GM15510 (cell line): Measurements from ENCODE around the gene DLG1.

ENCODE experiments used
- POLR2A ChIP-seq: IDR thresholded peaks from 3 replicates; pipeline ENCODE4 v1.6.1; 2011; ENCODE audit warnings: borderline replicate concordance; ENCODE audit not compliant: insufficient read length; ENCODE audit errors: extremely low read depth

Gene DLG1

DNA sequence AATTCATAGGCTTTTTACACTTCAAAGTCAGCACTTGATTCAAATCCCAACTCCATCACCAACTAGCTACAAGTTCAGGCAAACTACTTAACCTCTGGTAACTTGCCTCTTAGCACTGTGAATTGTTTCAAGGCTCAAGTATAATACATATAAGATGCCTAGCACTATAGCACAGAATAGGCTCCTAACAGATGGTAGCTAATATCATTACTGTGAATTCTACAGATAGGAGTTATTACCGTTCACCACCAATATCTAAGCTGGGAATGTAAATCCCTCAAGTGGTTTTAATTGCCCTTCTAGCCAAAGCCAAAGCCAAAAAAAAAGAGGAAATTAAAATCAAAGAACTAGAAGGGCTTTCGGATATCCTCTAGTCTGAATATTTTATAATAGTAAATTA lies 15.4 kb downstream of the DLG1 start:
- no peak for TF ChIP-seq POLR2A

- no peak for TF ChIP-seq POLR2A
Measured at GRCh38 chr3:197281849-197282248, 16.6 kb downstream of the DLG1 start.

- TF ChIP-seq POLR2A, result no peak
Measured at GRCh38 chr3:197280156-197280555, 18.3 kb downstream of the DLG1 start.

DNA sequence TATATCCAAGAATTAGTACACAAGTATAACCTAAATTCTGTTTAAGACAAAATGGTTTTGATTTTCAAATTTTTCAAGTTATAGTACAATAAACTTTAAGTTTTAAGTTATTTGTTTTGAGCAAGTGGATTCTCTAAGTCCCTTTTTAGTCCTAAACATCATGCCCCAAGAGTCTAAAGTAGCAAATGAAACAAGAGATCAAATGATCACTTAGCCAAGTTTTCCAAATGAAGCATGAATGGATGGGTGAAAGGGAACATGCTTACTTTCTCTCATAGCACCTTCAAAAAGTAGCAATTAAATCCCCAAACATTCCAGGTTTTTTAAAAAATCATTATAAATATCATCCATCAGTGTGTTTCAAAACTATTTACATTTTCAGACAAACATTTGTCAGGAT lies 19.5 kb downstream of the DLG1 start:
- TF ChIP-seq POLR2A, result no peak

DNA sequence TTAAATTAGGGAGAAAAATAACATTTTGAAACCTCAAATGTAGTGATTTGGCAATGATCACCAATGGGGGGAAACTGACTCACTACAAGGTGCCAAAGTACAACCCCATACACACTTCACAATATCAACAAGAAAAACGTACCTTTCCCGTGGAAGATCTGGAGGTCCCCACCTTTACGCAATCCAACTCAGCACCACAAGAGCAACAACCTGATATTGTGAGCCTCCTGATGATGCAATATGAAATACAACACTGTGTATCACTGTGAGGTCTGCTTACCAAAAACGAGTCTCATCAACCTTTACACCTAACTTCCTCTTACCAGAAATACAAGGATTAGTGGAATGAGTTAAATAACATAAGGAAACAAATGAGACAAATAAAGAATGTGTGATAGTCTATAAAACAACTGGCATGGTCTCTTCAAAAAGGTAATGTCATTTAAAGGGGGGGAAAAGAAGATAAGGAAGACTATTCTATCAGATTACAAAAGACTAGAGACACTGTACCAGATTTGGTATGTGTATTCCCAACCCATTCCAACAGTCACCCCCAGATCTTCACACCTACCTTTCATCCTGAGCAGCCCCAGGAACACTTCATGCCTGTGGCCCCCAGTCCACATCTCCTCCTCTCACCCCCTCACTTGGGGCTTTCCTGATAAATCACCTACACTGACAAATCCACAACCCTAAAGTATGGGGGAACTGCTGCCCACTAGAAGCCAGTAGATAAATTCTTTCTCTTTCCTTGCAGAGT lies 27.7 kb downstream of the DLG1 start:
- TF ChIP-seq POLR2A, result no peak

- TF ChIP-seq POLR2A, result no peak
Measured at GRCh38 chr3:197269024-197269423, 29.4 kb downstream of the DLG1 start.

DNA sequence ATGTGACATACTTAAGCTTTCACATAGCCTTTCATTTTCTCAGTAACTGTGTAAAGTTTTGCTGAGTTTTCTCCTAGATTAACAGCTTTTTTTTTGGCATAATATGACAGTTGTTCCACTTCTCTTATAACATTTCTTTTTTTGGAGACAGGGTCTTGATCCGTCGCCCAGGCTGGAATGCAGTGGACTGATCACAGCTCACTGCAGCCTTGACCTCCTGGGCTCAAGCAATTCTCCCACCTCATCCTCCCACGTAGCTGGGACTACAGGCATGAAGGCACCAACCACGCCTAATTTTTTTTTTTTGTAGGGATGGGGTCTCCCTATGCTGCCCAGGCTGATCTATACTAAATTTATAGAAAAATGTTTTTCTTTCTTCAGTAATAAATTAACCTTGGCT lies 30.1 kb downstream of the DLG1 start:
- no peak for TF ChIP-seq POLR2A

DNA sequence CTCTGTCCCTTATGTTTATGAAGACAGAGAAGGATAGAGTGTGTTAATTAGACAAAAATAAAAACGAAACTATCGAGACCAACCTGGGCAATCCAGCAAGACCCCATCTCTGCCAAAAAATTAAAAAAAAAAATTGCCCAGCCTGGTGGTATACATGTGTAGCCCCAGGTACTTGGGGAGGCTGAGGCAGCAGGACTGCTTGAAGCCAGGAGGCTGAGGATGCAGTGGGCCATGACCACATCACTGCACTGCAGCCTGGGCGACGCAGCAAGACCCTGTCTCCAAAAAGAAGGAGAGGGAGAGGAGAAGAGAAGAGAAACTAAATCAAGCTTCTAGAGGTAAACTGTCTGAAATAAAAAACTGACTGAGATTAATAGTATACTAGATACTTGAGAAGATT lies 32.1 kb downstream of the DLG1 start:
- no peak for TF ChIP-seq POLR2A

DNA sequence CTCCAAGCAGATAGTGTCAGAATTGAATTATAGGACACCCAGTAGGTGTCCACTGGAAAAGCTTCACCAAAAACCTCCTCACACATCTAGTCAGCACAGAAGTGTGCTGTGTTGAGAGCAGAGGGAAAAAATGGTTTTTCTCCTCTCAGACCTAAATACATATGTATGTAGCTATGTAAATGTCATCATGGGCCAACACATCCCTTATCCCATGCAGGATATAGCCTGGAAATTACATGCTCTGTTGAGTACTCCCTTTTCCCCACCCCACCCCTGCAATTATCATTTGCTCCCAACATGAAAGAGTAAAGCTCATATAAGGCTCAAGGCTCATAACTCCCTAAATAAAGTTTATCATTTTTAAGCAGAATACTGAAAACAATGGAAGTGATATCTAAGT lies 35.7 kb downstream of the DLG1 start:
- no peak for TF ChIP-seq POLR2A

DNA sequence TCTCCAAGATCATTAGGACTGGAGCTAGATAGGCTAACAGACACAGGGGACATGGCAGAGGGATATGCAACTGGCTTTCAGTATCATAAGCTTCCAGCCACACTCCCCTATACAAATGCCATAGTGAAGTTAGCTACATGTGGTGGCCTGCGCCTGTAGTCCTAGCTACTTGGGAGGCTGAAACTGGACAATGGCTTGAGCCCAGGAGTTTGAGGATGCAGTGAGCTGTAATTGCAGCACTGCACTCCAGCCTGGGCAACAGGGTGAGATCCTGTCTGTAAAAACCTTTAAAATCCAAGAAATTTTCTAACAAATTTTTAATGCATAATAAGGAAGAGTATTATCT lies 37.3 kb downstream of the DLG1 start:
- TF ChIP-seq POLR2A, result no peak

DNA sequence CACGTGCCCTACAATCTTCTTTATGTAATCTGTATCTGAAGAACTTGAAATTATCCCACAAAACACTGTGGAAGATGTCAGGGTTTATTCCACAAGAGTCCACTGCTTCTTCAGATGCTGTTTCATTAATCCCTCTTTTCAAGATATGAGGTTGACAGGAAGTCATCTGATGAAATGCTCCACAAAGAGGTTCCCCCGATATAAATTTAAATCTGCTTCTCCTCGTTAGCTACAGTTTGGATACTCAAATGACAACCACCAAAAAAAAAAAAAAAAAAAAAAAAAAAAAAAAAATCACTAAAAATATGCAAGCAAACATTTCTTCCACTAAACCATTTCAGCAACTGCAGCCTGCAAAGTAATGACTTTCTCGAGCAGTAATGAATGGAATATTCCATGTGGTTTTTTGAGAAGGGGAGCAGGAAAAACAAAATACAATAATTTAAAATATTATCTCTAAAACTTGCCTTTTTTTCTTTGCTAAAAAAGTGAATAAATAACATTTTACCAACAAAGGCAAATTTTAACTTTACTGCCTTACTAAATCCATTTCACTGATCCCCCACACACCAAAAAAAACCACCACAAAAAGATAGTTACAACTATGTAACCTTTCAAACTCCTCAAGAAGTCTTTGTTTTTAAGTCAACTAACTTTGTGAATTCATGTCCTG lies 37.8 kb downstream of the DLG1 start:
- no peak for TF ChIP-seq POLR2A

DNA sequence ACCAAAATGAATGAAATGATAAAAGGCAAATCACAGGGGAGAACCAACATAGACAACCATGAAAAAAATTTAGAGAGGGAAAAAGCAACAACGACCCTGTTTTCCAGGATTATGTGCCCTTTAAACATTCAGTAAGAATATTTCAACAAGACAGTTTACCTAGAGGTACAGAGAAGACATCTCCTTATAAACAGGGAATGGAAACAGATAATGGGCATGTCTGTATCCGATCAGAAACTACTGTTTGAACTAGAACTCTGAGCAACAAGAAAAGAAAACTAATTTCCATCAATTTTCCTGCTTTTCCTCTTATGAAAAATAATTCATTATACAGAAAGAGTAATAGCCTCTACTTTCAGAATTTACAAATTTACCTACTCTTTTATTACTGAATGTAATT lies 39.3 kb downstream of the DLG1 start:
- TF ChIP-seq POLR2A, result no peak

- TF ChIP-seq POLR2A, result no peak
Measured at GRCh38 chr3:197258168-197258755, 40.1 kb downstream of the DLG1 start.

DNA sequence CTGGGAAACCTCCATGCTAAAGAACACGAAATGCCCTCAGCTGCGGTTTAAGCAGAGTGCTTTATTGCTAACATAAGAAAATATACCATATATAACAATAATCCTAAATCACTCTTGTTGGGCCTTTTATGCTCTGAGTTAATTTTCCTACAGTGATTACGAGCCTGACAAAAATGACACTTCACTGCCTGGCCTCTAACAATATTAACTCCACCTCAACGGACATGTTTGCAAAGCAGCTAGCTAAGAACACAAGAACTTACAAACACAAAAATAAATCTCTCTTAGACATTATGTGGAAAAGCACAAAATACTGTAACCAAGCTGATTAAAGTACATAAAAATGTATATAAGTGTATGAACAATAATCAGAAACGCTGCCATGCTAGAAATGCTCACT lies 40.7 kb downstream of the DLG1 start:
- TF ChIP-seq POLR2A, result no peak

DNA sequence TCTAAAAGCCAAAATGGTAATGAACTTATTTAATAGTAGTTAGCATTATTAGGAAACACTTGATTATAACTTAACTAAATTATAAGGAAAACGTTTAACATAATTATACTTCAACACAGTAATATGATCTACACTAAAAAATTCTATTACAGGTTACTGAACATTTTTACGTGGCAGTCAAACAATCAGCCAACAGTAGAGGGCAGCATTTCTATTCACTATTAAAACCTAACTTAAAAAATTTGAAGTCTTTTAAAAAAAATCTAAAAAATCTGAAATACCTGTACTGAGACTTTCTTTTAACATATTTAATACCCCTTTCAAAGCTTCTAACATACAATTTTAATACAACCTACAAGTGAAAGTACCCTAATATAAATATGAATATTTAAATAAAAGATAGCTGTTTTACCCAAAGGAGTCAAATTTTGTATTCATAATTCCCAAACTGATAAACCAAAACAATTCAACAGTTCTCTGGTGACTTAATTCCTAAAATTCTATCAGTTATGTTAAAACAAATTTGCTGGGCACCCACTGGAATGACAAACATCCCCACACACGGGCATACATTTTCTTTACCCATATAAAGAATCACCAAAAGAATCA lies 41.5 kb downstream of the DLG1 start:
- no peak for TF ChIP-seq POLR2A

DNA sequence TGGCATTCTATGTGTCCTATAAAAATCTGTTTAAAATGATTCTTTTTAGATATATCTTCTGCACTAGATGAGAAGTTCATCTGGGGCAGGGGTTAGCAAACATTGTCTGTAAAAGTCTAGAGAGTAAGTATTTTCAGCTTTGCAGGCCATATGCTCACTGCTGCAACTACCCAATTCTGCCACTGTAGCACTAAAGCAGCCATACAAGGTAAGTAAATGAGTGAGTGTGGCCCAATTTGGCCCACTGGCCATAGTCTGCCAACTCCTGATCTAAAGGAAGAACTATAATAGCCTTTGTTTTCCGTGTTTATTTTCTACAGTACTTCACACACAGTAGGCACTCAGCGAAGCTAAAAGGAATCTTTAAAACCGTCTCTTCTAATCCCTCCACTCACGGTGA lies 42.3 kb downstream of the DLG1 start:
- TF ChIP-seq POLR2A, result no peak

DNA sequence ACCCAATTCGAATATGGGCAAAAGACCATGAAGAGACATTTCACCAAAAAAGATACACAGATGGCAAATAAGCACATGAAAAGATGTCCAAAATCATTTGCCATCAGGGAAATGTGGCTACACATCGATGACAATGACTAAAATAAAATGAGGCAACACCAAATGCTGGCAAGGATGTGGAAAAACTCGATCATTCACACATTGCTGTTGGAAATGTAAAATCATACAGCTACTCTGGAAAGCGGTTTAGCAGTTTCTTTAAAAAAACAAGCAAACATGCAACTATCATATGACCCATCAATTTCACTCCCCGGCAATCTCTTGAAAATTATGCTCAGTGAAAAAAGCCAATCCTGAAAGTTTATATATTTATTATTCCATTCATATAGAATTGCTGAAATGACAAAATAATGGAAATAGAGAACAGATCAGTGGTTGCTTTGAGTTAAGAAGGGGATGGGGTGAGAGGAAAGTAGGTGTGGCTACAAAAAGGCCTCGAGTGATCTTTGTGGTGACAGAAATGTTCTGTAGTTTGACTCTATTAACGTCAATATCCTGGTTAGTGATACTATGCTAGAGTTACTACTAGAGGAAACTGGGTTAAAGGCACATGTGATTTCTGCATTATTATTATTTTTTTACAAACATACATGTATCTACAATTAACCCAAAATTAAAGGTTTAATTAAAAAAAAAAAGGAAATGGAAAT lies 45.0 kb downstream of the DLG1 start:
- TF ChIP-seq POLR2A, result no peak
